T47D (cell line): ENCODE results near the gene MYO1H.

ENCODE experiments used
- DNase-seq, 2 experiments: peaks; one replicate each; pipeline versions ENCODE4 v3.0.0 to v3.0.0-alpha.2; 2011 to 2012; ENCODE audit warnings: low read depth in 1 of 2, low spot score in 1 of 2
- JUND ChIP-seq: IDR thresholded peaks from 2 replicates; pipeline ENCODE4 v1.6.1; 2012; ENCODE audit warnings: low read depth
- in situ Hi-C: cut with HindIII; loops from 2 replicates; pipeline ENCODE4 v1.10.0; 2016; ENCODE audit warnings: low sequenced_read_pairs, low pct_unique_long_range_greater_than_20kb

The MYO1H gene

DNA sequence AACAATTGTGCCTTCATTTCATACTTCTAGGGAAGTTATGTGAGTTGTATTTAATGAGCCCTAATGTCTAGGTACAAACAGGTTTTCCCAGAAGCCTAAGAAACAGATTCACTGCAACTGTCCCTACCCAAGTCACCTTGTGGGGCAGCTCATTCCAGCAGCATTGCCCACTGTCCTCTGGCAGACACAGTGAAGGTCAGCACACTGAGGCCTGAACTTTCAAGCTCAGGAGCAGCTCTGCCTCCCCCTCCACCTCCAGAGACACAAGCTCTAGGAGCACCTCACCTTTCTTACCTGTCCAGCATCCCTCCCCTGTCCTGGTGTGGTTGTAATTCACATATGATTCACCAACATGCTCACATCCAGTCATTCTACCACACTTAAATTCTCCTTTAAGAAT lies 145.4 kb downstream of the MYO1H start:
- no peak for TF ChIP-seq JUND
- no peak for DNase-seq
- in situ Hi-C loops: no loop called here

DNA sequence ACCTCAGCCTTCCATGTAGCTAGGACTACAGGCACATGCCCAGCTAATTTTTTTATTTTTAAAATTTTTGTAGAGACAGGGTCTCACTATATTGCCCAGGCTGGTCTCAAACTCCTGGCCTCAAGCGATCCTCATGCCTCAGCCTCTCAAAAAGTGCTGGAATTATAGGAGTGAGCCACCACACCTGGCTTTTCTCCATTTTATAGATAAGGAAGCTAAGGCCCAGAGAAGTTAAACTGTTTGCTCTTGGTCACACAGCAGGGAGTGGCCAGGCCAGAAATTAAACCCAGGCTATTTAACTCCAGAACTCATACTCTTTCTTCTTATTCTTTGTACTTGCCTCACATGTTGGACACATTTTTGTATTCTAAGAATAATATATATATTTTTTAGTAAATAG lies 146.2 kb downstream of the MYO1H start:
- in situ Hi-C loops: no loop called here
- TF ChIP-seq JUND: no peak
- DNase-seq: no peak

DNA sequence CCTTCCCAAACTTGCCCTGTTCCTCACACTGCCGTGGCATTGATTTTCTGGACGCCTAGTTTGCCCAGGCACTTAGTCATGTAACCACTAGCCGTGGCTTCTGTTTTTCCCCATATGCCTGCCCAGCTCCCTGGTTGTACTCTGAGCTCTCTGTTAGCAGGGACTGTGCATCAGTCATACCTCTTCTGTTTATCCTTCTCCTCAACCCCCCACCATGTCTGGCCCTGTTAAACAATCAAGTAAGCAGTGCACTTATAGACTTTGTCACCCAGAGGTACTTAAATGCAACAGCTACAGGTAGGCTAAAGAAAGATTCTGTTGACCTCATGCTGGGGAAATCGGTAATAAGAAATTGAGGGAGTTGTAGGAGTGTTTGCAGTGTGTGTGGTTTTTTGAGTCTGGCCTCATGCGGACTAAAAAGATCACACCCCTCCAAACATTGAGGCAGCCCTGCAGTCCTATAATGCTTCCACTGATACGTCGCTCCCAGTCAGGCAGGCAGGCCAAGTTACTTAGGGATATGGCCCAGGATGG lies 146.7 kb downstream of the MYO1H start:
- DNase-seq: no peak
- in situ Hi-C loops: no loop called here
- TF ChIP-seq JUND: no peak

DNA sequence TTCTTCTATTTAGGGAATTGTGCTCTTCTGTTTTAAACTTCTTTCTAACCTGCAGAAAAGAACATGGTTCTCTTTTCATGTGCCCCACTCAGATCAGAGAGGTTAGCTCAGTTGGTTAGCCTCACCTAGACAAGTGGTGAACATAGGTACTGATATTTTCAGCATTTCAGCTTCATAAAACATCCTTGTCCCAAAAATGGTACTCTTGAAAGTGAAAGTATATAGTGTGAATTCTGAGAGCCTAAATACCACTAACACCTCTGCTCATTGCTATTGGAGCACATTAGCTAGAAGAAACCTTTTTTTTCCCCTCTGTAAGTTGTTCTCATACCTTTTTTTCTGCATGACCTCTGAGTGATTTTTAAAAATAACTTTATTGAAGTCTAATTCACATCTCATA lies 147.3 kb downstream of the MYO1H start:
- in situ Hi-C loops: no loop called here
- no peak for DNase-seq
- TF ChIP-seq JUND: no peak

DNA sequence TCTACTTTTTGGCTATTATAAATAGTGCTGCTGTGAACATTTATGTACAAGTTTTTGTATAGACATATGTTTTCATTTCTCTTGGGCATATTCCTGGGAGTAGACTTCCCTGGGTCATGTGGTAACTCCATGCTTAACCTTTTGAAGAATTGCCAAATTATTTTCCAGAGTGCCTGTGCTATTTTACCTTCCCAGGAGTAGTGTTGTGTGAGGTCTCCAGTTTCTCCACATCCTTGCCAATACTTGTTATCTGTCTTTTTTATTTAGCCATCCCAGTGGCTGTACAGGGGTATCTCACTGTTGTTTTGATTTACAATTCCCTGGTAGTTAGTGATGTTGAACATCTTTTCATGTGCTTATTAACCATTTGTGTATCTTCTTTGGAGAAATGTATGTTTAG lies 148.6 kb downstream of the MYO1H start:
- in situ Hi-C loops: no loop called here
- DNase-seq: no peak
- no peak for TF ChIP-seq JUND

DNA sequence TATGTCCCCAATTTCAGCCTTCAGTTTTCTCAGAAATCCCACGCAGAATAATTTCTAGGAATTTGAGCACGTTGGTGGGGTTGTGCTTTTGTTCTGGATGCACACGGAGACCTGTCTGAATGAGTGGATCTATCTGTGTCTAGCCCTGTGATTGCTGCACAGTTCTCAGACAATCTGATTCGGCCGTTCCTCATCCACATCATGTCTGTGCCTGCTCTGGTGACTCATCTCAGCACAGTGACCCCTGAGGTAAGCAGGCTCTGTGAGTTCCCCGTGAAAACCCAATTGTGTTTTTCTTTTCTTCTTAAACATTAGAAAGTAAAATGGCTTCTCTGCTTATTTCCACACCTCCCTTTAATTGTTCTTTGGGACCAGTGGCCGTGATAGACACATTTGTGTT lies 150.0 kb downstream of the MYO1H start:
- no peak for DNase-seq
- in situ Hi-C loops: no loop called here
- no peak for TF ChIP-seq JUND
